A673 (cell line): ENCODE measurements around the gene RRP1.

Experiments
- CTCF ChIP-seq: fragments of 300-800, 200-600 bp; sonication (generic); conservative IDR thresholded peaks from 2 replicates; pipeline ENCODE4 v1.5.1; 2017; ENCODE audit warnings: low read depth, mild to moderate bottlenecking, antibody characterized with exemption, low read length, moderate library complexity, mixed read lengths
- EZH2 ChIP-seq: fragments of 200-600 bp; sonication (generic); IDR thresholded peaks from 2 replicates; pipeline ENCODE4 v1.6.1; 2017; ENCODE audit warnings: borderline replicate concordance, low read depth, mild to moderate bottlenecking, mixed read lengths, antibody characterized with exemption, low read length; ENCODE audit not compliant: poor library complexity, severe bottlenecking

DNA sequence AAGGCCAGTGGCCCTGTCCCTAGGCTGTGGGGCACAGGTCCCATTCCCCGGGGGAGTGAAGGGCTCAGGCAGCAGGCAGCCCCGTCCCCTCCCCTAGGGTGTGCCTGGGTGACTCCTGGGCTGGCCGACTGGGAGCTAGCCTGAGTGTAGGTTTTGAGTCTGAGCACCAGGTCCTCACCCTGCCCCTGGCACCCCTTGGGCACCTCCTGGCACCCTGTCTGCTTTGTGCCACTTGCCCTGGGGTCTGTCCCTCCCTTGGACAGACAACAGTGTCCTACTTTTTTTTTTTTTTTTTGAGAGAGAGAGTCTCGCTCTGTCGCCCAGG is 24.2 kb downstream of the RRP1 start:
- TF ChIP-seq CTCF (no peak), EZH2 (no peak)
